Activated naive CD8-positive, alpha-beta T cell (primary cell): ENCODE data around the gene IL36A.

Source experiments
- H3K27ac Mint-ChIP-seq: one replicate; pipeline ENCODE4 v1.8.0; 2021; ENCODE audit warnings: mixed read lengths
- H3K27me3 Mint-ChIP-seq: one replicate; pipeline ENCODE4 v1.8.0; 2021; ENCODE audit warnings: mixed read lengths
- H3K36me3 Mint-ChIP-seq: one replicate; pipeline ENCODE4 v1.8.0; 2021; ENCODE audit warnings: mixed read lengths
- H3K4me1 Mint-ChIP-seq: one replicate; pipeline ENCODE4 v1.8.0; 2021; ENCODE audit warnings: low read depth, mixed read lengths
- H3K4me3 Mint-ChIP-seq: one replicate; pipeline ENCODE4 v1.8.0; 2021; ENCODE audit warnings: mild to moderate bottlenecking, mixed read lengths
- H3K9me3 Mint-ChIP-seq: one replicate; pipeline ENCODE4 v1.8.0; 2021; ENCODE audit warnings: low read depth, mixed read lengths

Gene IL36A

DNA sequence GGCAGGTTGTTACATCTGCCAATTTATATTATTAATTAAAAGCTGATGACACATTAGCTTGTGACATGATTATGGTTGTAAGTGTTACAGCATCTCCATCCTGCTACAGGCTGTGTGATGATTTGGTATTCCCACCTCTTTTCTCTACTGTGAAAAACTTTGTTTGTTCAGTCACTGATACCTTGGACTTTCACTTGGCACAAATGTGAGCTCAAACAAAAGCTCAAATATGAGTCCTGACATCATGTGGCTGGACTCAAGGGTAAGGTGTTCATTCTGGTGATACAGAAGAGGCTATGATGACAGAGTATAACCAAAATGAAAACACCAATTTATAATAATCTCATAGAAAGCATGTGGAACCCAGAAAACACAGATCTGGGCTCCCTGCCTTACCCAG, 11.4 kb upstream of the IL36A start:
- no peak overlapping the region for H3K4me3 Mint-ChIP-seq
- no peaks in the 10 kb centered on the region for H3K27me3 Mint-ChIP-seq
- peaks cover 18% of the 10 kb centered on the region for H3K36me3 Mint-ChIP-seq
- H3K9me3 Mint-ChIP-seq, result peaks cover 22% of the 10 kb centered on the region
- peaks cover 43% of the 10 kb centered on the region for H3K4me1 Mint-ChIP-seq
- no peak overlapping the region for H3K27ac Mint-ChIP-seq

DNA sequence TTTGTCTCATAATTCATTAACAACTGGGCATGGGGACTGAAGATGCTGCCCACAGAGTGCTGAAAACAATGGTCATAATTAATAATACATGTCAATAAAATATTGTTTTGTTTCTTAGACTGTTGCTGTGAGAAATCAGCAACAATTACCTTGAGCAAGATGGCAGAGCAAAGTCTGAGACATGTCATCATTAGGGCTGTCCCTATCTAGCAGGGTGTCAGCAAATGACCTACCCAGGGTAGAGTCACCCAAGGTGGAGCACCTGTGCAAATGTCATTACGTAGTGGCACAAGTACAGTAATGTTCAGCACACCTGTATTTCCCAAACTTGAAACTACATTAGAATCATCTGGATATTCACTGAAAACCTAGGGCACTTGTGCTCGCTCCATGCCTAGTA, 10.6 kb upstream of the IL36A start:
- H3K36me3 Mint-ChIP-seq, result peaks cover 17% of the 10 kb centered on the region
- H3K4me1 Mint-ChIP-seq, result peaks cover 43% of the 10 kb centered on the region
- peak overlapping the region; percentile 29 for H3K27ac Mint-ChIP-seq
- no peaks in the 10 kb centered on the region for H3K27me3 Mint-ChIP-seq
- H3K4me3 Mint-ChIP-seq, result no peak overlapping the region
- H3K9me3 Mint-ChIP-seq, result peaks cover 27% of the 10 kb centered on the region

DNA sequence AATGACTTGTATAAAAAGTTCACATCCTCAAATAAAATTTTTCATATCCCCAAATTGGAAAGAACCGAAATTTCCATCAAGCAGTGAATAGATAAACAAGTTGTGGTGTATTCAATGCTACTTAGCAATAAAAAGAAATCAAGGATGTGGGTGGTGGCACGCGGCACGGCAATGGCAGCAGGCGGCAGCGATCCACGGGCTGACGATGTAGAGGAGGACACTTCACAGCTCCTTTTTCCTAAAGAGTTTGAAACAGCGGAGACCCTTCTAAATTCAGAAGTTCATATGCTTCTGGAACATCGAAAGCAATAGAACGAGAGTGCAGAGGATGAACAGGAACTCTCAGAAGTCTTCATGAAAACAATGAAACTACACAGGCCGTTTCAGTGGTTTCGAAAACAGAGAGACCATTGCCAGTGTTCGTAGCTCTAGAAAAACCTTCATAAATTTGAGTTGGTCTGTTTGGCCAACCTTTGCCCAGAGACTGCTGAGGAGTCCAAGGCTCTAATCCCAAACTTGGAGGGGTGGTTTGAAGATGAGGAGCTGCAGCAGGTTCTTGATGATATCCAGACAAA, 9.8 kb upstream of the IL36A start:
- Mint-ChIP-seq H3K4me3 (peak overlapping the region; percentile 80), H3K36me3 (peaks cover 16% of the 10 kb centered on the region), H3K27me3 (no peaks in the 10 kb centered on the region), H3K4me1 (peaks cover 43% of the 10 kb centered on the region), H3K27ac (peak overlapping the region; percentile 91), H3K9me3 (peaks cover 32% of the 10 kb centered on the region)

DNA sequence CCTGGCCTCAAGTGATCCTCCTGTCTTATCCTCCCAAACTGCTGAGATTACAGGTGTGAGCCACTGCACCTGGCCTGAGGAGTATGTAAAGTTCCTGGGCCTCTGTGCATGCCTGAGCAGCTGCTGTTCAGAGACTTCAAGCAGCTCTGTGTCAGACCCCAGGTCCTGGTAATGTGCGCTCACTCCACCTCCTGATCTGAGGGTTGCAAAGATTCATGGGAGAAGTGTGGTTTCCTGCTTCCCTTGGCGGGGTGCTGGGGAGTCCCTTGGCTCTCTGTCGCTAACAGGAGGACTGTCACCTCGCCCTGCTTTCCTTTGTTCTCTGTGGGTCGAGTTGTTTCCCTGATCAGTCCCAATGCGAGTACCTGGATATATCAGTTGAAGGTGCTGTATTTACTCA, 8.6 kb upstream of the IL36A start:
- Mint-ChIP-seq H3K36me3 (peaks cover 24% of the 10 kb centered on the region), H3K9me3 (peaks cover 38% of the 10 kb centered on the region), H3K27ac (peak overlapping the region; percentile 77), H3K4me1 (peaks cover 43% of the 10 kb centered on the region), H3K27me3 (no peaks in the 10 kb centered on the region), H3K4me3 (peak overlapping the region; percentile 70)

DNA sequence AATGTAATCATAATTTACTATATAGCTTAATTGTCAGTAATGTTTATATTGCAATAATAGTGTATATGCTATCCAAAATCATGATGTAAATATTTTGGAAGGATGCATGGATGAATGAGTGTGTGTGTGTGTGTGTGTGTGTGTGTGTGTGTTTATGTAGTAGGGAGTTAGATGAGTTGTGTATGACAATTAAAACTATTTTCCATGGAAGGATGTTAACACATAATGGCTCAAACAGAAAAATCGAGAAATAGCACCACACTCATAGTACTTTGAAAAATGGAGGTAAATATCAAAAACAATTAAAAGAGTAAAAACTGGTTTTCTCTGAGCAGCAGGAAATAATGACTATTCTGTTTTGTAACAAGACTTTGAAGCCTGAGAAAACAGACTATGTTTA, 8.1 kb upstream of the IL36A start:
- Mint-ChIP-seq H3K27me3 (no peaks in the 10 kb centered on the region), H3K27ac (peak overlapping the region; percentile 77), H3K9me3 (peaks cover 38% of the 10 kb centered on the region), H3K4me1 (peaks cover 43% of the 10 kb centered on the region), H3K4me3 (peak overlapping the region; percentile 70), H3K36me3 (peaks cover 24% of the 10 kb centered on the region)

DNA sequence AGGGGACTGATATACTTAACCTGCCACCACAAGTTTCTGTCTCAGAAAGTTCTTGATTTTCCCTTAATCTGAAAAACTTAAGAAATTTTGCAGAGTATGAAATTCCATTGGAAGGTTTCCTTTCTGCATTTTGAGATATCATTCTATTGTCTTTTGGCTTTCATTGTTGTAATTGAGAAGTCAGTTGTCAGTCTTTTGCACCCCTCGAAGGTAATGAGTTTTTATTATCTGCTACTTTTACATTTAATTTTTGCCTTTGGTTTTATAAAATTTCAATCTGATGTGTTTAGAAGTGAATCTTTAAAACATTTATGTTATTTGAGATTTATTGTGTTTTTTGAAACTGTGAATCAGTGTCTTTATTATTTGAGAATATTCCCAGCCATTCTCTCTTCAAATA, 4.8 kb upstream of the IL36A start:
- peaks cover 22% of the 10 kb centered on the region for H3K4me1 Mint-ChIP-seq
- H3K4me3 Mint-ChIP-seq, result no peak overlapping the region
- no peak overlapping the region for H3K27ac Mint-ChIP-seq
- H3K9me3 Mint-ChIP-seq, result peaks cover 31% of the 10 kb centered on the region
- H3K36me3 Mint-ChIP-seq, result peaks cover 16% of the 10 kb centered on the region
- H3K27me3 Mint-ChIP-seq, result no peaks in the 10 kb centered on the region

DNA sequence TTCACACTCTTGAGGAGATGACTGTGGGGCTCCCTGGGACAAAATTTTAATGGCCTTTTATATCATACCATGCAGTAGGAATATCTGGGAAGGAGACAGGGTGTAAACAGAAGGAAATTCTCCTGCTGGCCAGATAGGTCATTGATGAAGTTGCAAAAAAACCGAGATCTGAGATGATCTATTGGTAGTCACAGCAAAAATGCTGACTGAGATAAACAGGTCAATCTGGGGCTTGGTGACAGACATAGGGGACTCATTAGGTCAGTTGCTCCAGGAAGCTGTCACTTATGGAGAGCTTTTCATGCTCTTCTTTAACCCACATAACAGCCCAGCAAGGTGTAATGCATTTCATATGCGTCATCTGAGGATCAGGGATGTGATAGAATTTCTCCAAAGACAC, 2.6 kb upstream of the IL36A start:
- Mint-ChIP-seq H3K4me1 (peaks cover 2% of the 10 kb centered on the region), H3K4me3 (no peak overlapping the region), H3K27ac (no peak overlapping the region), H3K36me3 (peaks cover 16% of the 10 kb centered on the region), H3K9me3 (peaks cover 31% of the 10 kb centered on the region), H3K27me3 (no peaks in the 10 kb centered on the region)

DNA sequence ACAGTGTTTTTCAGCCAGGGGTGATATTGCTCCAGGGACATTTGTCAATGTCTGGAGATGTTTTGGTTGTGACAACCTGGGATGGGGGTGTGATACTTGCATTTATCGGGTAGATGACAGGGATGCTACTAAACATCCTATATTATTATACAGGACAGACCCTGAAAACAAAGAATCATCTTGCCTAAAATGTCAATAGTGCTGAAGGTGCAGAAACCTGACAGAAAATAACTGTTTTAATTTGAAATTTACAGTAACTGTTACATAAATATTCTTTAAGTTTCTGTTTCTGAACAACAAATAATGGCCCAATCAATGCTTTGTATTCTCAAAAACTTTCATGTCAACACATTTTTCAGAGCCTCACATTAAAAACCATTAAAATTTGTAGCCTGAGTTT, 2.0 kb downstream of the IL36A start:
- no peak overlapping the region for H3K27ac Mint-ChIP-seq
- peaks cover 14% of the 10 kb centered on the region for H3K4me1 Mint-ChIP-seq
- H3K36me3 Mint-ChIP-seq, result no peaks in the 10 kb centered on the region
- H3K9me3 Mint-ChIP-seq, result no peaks in the 10 kb centered on the region
- no peak overlapping the region for H3K4me3 Mint-ChIP-seq
- H3K27me3 Mint-ChIP-seq, result no peaks in the 10 kb centered on the region

DNA sequence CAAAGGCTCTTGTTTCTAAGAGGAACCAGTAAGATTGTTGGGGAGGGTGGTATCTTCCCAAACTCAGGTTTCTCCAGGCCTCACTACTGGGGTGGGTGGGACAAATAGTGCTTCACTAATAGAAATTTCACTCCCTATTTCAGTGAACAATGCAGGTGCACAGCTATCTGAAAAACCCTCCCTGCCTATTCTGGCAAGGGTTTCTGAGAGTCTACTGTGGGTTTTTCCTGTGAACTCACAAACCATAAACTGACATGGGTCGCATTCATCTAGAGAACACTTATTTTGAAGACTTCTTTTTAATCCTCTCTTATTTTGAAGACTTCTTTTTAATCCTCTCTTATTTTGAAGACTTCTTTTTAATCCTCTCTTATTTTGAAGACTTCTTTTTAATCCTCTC, 4.4 kb downstream of the IL36A start:
- no peaks in the 10 kb centered on the region for H3K9me3 Mint-ChIP-seq
- peaks cover 14% of the 10 kb centered on the region for H3K4me1 Mint-ChIP-seq
- H3K4me3 Mint-ChIP-seq, result no peak overlapping the region
- H3K27me3 Mint-ChIP-seq, result no peaks in the 10 kb centered on the region
- H3K36me3 Mint-ChIP-seq, result no peaks in the 10 kb centered on the region
- no peak overlapping the region for H3K27ac Mint-ChIP-seq

DNA sequence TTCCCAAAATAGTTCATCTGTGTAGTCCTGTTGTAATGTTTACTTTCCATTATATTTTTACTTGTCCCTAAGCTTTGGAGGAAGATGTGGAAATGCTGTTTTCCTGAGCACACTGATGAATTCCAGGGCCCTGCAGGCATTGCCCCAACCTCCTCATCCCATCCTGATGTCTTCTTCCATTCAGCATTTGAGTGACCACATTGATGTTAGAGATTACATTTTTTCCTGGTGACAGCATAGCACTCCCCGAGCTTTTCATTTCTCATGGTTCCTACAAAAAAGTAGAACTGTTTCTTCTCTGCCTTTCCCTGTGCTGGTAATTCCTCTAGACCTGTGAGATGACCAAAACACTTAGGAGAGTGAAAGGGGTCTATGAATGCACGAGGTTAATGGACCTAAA, 4.8 kb downstream of the IL36A start:
- Mint-ChIP-seq H3K4me1 (peaks cover 18% of the 10 kb centered on the region), H3K27ac (no peak overlapping the region), H3K36me3 (no peaks in the 10 kb centered on the region), H3K27me3 (no peaks in the 10 kb centered on the region), H3K9me3 (no peaks in the 10 kb centered on the region), H3K4me3 (no peak overlapping the region)

DNA sequence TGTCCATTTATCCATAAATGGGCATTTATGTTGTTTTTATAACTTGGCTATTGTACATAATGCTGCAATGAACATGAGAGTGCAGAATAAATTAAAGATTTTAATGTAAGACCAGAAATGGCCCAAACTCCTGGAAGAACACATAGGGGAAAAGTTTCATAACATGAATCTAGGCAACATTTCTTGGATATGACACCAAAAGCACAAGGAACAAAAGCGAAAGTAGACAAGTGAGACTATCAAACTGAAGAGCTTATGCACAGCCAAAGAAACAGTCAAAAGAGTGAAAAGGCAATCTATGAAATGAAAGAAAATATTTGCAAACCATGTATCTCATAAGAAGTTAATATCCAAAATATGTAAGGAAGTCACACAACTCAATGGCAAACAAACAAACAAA, 5.8 kb downstream of the IL36A start:
- Mint-ChIP-seq H3K27me3 (no peaks in the 10 kb centered on the region), H3K4me3 (no peak overlapping the region), H3K27ac (no peak overlapping the region), H3K9me3 (no peaks in the 10 kb centered on the region), H3K4me1 (peaks cover 25% of the 10 kb centered on the region), H3K36me3 (no peaks in the 10 kb centered on the region)

DNA sequence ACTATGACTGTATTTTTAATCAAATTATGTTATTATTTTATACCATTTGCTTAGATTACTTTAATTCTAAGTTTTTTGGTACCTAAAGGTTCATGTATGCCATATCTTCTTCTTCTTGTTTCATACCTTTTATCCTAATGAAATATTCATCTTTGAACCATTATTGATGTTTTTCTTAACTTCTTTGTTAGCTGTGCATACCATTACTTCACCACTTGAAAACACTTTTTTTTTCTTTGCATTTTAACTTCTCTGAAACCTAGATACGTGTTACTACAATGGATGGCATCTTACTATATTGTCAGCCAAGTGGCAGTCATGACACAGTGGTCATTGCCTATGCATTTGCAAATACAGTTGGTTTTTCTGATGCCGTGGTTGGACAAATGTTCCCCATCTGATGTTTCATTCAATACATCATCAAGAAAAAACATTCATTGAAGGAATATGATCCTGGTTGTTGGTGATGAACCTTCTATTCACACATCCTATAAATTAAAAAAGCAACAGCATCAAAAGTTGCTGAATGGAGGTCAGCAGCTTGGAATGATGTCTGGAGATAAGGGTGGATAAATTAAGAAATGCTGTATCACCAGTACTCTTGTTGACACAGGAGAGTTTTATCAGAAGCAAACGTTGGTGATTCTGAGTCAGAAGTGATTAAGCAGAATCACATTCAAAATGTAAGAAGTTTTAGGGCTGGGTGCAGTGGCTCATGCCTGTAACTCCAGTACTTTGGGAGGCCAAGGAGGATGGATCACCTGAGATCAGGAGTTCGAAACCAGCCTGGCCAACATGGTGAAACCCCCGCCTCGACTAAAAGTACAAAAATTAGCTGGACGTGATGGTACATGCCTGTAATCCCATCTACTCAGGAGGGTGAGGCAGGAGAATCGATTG, 7.4 kb downstream of the IL36A start:
- Mint-ChIP-seq H3K4me1 (peaks cover 29% of the 10 kb centered on the region), H3K4me3 (no peak overlapping the region), H3K27me3 (no peaks in the 10 kb centered on the region), H3K9me3 (peaks cover 4% of the 10 kb centered on the region), H3K27ac (no peak overlapping the region), H3K36me3 (peaks cover 5% of the 10 kb centered on the region)

DNA sequence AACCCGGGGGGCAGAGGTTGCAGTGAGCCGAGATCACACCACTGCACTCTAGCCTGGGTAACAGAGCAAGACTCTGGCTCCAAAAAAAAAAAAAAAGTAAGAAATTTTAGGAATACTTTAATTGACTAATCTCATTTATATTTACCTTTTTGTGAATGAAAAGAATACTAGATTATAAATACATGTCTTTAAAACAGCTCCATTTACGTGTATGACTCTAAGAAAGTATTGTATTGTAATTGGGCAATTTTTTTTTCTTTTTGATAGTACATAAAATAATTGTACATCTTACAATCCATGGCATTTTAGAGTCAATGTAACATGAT, 8.0 kb downstream of the IL36A start:
- H3K36me3 Mint-ChIP-seq, result peaks cover 5% of the 10 kb centered on the region
- no peak overlapping the region for H3K27ac Mint-ChIP-seq
- no peak overlapping the region for H3K4me3 Mint-ChIP-seq
- H3K4me1 Mint-ChIP-seq, result peaks cover 25% of the 10 kb centered on the region
- H3K27me3 Mint-ChIP-seq, result no peaks in the 10 kb centered on the region
- peaks cover 4% of the 10 kb centered on the region for H3K9me3 Mint-ChIP-seq

DNA sequence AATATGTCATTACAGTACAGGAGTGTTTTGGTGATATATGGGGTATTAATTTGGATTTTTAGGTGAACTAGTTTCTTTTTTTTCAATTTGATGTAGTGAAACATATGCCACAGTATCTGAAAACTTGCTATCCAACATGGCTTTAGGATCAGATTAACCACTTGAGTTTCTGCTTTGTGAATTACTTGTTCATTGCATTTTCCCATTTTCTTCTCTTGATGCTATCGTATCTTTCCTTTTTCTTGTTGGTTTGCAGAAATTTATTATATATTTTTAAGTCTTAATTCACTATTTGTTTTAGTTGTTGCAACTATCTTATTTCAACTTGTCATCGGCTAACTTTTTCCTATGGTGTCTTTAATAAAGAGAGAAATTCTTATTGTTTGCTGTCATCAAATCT, 8.8 kb downstream of the IL36A start:
- Mint-ChIP-seq H3K27me3 (no peaks in the 10 kb centered on the region), H3K27ac (no peak overlapping the region), H3K36me3 (peaks cover 5% of the 10 kb centered on the region)

DNA sequence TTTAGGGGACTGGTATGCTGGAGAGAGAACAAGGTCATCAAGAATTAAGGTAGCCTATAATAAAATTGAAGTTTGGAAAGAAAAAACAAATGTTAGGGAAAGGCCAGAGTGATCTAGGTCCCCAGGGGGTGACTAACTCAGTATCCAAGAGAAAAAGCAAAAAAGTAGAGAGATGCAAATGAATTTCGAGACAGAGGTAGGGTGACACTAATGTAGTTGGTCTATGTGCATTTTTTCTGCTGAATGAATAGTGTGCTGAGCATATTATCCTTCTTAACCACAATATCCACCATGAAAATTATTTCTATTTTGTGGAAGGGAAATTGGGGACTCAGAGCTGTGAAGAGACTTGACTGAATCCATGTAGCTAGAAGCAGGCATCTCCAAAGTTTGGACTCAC, 9.8 kb downstream of the IL36A start:
- peaks cover 5% of the 10 kb centered on the region for H3K36me3 Mint-ChIP-seq
- H3K27ac Mint-ChIP-seq, result no peak overlapping the region
- H3K27me3 Mint-ChIP-seq, result no peaks in the 10 kb centered on the region
- H3K4me3 Mint-ChIP-seq, result no peak overlapping the region
- H3K4me1 Mint-ChIP-seq, result peaks cover 20% of the 10 kb centered on the region
- peaks cover 10% of the 10 kb centered on the region for H3K9me3 Mint-ChIP-seq

More for the DNA sequence above, 8.8 kb downstream of the IL36A start:
- H3K4me3 Mint-ChIP-seq, result no peak overlapping the region
- H3K4me1 Mint-ChIP-seq, result peaks cover 24% of the 10 kb centered on the region
- peaks cover 10% of the 10 kb centered on the region for H3K9me3 Mint-ChIP-seq

DNA sequence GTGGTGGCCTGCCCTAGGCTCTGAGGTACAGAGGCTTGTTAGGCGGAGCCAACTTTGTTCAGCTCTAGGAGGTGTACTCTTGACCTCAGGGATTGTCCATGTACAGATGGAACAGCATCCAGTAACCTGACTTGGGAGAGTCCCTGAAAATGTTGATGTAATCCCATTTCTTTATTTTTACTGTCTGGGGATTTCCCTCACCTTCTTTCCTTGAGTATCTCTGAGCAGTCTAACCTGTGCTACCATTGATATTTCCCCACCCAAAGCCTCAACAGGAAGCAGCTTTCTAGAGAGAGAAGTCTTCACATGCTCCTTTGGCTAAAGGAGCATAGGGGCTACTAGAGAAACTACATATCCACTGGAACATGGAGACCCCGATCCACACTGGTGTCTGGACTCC, 10.4 kb downstream of the IL36A start:
- Mint-ChIP-seq H3K27ac (no peak overlapping the region), H3K36me3 (peaks cover 5% of the 10 kb centered on the region), H3K27me3 (no peaks in the 10 kb centered on the region), H3K4me3 (no peak overlapping the region), H3K9me3 (peaks cover 10% of the 10 kb centered on the region), H3K4me1 (peaks cover 17% of the 10 kb centered on the region)
